Astrocyte of the cerebellum (primary cell): ENCODE measurements around the gene RAPH1.
A peak's percentile ranks its signal among the peaks of the same experiment; 100 is the strongest.

Source experiments
- DNase-seq: peaks from one replicate; pipeline ENCODE4 v3.0.0-alpha.2; 2011; ENCODE audit warnings: low read depth
- H3K4me3 ChIP-seq: 2 replicates; pipeline ENCODE4 v1.5.1; 2011; ENCODE audit warnings: mild to moderate bottlenecking, low read depth, low read length, moderate library complexity
- in situ Hi-C: cut with HindIII; loops from 2 replicates; pipeline ENCODE4 v1.10.0; 2017; ENCODE audit warnings: low sequenced_read_pairs
- TF ChIP-seq, protein P1 (sequence below): IDR thresholded peaks from 2 replicates; pipeline ENCODE4 v1.5.1; 2012; ENCODE audit warnings: low read length, low read depth, moderate library complexity, mild to moderate bottlenecking; ENCODE audit errors: missing control alignments

Gene RAPH1, protein sequence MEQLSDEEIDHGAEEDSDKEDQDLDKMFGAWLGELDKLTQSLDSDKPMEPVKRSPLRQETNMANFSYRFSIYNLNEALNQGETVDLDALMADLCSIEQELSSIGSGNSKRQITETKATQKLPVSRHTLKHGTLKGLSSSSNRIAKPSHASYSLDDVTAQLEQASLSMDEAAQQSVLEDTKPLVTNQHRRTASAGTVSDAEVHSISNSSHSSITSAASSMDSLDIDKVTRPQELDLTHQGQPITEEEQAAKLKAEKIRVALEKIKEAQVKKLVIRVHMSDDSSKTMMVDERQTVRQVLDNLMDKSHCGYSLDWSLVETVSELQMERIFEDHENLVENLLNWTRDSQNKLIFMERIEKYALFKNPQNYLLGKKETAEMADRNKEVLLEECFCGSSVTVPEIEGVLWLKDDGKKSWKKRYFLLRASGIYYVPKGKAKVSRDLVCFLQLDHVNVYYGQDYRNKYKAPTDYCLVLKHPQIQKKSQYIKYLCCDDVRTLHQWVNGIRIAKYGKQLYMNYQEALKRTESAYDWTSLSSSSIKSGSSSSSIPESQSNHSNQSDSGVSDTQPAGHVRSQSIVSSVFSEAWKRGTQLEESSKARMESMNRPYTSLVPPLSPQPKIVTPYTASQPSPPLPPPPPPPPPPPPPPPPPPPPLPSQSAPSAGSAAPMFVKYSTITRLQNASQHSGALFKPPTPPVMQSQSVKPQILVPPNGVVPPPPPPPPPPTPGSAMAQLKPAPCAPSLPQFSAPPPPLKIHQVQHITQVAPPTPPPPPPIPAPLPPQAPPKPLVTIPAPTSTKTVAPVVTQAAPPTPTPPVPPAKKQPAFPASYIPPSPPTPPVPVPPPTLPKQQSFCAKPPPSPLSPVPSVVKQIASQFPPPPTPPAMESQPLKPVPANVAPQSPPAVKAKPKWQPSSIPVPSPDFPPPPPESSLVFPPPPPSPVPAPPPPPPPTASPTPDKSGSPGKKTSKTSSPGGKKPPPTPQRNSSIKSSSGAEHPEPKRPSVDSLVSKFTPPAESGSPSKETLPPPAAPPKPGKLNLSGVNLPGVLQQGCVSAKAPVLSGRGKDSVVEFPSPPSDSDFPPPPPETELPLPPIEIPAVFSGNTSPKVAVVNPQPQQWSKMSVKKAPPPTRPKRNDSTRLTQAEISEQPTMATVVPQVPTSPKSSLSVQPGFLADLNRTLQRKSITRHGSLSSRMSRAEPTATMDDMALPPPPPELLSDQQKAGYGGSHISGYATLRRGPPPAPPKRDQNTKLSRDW

DNA sequence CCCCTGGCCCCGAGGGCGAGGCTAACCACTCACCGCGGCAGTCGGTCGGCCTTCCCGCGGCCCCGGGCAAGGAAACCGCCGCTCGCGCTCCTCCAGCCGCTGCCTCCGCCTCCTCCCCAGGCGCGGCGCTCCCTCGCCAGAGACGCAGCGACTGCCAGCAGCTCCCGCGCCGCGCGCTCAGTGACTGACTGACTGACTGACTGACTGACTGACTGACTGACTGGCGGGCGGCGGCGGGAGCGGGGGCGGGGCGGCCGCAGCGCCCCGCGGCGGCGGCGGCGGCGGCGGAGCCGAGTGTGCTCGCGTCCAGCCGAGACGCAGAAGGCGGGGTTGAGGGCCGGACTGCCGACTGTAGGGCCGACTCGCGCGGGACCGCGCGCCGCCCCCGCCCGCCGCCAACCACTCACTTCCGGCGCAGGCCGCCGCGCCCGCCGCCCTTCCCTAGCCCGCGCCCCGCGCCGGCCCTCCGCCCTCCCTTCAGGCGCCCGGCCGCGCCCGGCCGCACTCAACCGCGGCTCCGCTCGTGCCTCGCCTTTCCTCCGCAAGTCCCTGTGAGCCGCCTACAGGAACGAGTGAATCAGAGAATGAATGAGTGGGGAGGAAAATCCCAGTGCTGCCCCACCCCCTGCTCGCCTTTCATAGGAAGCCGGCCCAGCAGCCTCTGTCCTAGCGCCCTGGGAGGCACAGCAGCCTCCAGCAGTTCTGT is at the start of gene RAPH1:
Gene RAPH1 (minus strand): TSS at position 224 of the 706 bp plus-strand sequence. CDS start 39,948 bp downstream, outside the sequence.
- in situ Hi-C loops, result no loop called here
- peak within 1 kb of the TSS; percentile 90 for H3K4me3 ChIP-seq
- DNase-seq, result peak; percentile 55
- TF ChIP-seq, protein P1, sequence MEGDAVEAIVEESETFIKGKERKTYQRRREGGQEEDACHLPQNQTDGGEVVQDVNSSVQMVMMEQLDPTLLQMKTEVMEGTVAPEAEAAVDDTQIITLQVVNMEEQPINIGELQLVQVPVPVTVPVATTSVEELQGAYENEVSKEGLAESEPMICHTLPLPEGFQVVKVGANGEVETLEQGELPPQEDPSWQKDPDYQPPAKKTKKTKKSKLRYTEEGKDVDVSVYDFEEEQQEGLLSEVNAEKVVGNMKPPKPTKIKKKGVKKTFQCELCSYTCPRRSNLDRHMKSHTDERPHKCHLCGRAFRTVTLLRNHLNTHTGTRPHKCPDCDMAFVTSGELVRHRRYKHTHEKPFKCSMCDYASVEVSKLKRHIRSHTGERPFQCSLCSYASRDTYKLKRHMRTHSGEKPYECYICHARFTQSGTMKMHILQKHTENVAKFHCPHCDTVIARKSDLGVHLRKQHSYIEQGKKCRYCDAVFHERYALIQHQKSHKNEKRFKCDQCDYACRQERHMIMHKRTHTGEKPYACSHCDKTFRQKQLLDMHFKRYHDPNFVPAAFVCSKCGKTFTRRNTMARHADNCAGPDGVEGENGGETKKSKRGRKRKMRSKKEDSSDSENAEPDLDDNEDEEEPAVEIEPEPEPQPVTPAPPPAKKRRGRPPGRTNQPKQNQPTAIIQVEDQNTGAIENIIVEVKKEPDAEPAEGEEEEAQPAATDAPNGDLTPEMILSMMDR, result no peak

DNA sequence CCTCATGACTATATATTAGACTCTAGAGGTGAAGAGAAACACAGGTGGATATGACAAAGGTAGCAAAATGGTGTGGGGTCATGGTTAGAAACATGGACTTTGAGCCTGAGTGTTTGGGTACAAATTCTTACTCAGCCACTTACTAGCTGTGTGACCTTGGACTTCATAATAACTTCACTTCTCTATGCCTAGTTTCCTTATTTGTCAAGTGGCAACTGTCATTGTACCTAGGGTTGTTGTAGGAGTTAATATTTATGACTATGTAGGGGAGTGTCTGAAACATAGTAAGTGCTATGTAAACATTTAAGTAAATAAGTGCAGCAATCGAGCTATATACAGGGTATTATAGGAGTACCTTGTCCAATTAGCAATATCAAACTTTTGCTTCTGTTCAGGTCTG is 49.7 kb upstream of the RAPH1 start:
- no peak for DNase-seq
- TF ChIP-seq, protein P1, result no peak
- in situ Hi-C loops, result no loop called here
- no peak overlapping the region for H3K4me3 ChIP-seq

DNA sequence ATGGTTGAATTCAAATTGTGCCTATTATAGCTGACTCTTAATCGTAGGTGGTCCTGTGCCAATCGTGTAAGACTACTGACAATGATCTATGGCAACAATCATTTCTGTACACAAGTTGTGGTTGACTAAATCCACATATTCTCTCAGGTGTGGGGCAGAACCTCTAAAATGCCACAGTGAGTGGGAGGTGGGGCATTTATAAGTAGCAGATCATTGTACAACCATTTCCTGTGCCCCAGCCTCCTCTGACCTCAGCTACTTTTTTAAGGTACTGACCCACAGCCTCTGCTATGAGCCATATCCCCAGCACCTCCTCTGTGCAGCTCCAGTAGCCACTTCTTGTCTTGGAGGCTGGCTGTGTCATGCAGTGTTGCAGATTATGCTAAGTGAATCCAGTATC is 48.6 kb upstream of the RAPH1 start:
- no peak for DNase-seq
- in situ Hi-C loops, result no loop called here
- H3K4me3 ChIP-seq, result no peak overlapping the region
- TF ChIP-seq, protein P1, result no peak

DNA sequence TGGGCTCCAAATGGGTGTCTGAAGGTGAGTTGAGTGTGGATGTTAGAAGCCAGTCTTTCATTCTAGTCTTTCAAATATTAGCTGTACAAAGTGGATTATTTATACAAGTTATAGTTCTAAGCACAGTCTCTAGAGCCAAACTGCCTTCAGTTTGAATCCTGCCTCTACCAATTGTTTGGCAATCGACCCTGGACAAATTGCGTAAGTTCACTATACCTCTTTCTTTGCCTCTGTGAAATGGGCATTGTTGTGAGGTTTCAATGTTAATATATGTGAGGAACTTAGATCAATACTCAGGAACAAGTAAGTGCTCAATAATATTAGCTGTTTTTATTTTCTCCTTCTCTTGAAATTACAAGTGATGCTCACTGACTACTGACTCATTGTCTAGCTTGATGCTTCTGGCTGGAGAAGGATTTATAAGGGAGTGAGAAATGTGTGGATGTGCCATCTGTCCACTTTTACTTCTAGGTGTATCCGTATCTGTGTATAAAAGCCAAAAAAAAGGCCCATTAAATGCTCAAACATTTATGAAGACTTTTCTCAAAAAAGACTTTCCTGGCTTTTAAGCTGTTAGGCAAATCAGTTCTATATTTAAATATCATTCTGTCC is 48.1 kb upstream of the RAPH1 start:
- TF ChIP-seq, protein P1, result no peak
- no peak overlapping the region for H3K4me3 ChIP-seq
- in situ Hi-C loops, result no loop called here
- DNase-seq, result no peak

DNA sequence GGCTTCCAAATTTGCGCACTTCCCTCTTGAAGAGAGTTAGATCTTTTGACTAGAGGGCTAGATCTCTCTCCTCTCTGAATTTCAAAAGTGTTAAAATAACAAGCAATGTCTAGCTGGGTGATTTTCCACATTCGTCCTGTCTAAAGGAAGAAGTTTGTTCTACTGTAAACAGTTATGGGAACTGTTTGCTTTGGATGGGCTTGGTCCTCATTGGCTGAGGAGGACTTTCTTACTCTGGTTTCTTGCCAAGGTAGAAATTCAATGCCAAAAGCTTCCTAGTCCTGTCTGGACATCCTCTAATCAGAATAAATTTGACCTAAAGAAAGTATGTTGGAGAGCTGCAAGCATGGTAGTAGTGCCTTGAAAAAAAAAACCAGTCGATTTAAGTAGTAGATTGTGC is 47.4 kb upstream of the RAPH1 start:
- TF ChIP-seq, protein P1, result no peak
- no peak for DNase-seq

More for the DNA sequence above, 47.4 kb upstream of the RAPH1 start:
- no peak overlapping the region for H3K4me3 ChIP-seq
- in situ Hi-C loops, result no loop called here
